ENCODE measurements around the gene ATP1A1. TPM values are rescaled to one million over a fixed set of nuclear protein-coding genes. Genes with fewer than 3 reads are reported as not detected.

The ATP1A1 gene
- total and polyA plus RNA-seq, 4 donors = 68.6 to 128 (median 82.6) TPM

- TF ChIP-seq REST (IDR thresholded peaks at IDR 0.05) = no peak
- TF ChIP-seq TAF1 (conservative IDR thresholded peaks at IDR 0.05) = no peak
- no peak for TF ChIP-seq EGR1 (IDR thresholded peaks at IDR 0.05; ENCODE audit: low read depth in 2 of 2)
- TF ChIP-seq JUND (IDR thresholded peaks at IDR 0.05) = no peak
- peak in 1 of 2 donors; percentile 19 for TF ChIP-seq HNF4A (conservative IDR thresholded peaks at IDR 0.05)
Measured at GRCh38 chr1:116418091-116418830, 45.2 kb downstream of the ATP1A1 start (continued).

GRCh38 chr1:116420417-116421200 is 47.6 kb downstream of the ATP1A1 start:
- no peak overlapping the region for H3K9ac ChIP-seq (ENCODE audit: low read depth in 1 of 2, low read length in 2 of 2)
- no peaks in the 10 kb centered on the region for H3K9me3 ChIP-seq (ENCODE audit: control insufficient read depth in 4 of 4, low read length in 3 of 4)
- no peaks in the 10 kb centered on the region for H3K36me3 ChIP-seq (ENCODE audit: control insufficient read depth in 4 of 4, insufficient read depth in 3 of 4, low read depth in 1 of 4, low read length in 3 of 4)
- peaks cover 2 to 30% (median 12%) of the 10 kb centered on the region in 4 donors for H3K4me1 ChIP-seq (ENCODE audit: control insufficient read depth in 4 of 4, insufficient read depth in 4 of 4, low read length in 3 of 4)
- H3K27me3 ChIP-seq (ENCODE audit: control insufficient read depth in 4 of 4, insufficient read depth in 4 of 4, low read length in 3 of 4) = no peaks in the 10 kb centered on the region
- H3K4me3 ChIP-seq (ENCODE audit: low read depth in 1 of 3, low read length in 3 of 3) = no peak overlapping the region
- H3K27ac ChIP-seq (ENCODE audit: low read depth in 1 of 2, low read length in 2 of 2) = no peak overlapping the region
- 51% methylated on average over 2 of the region's 2 CpGs for WGBS
- DNase-seq (ENCODE audit: low spot score) = peak; percentile 31
- TF ChIP-seq FOXA2 (IDR thresholded peaks at IDR 0.05) (peak; percentile 72), JUND (IDR thresholded peaks at IDR 0.05) (no peak), ATF3 (IDR thresholded peaks at IDR 0.05) (no peak), CTCF (IDR thresholded peaks at IDR 0.05; ENCODE audit: low read depth, low read length, missing input control) (no peak), RXRA (IDR thresholded peaks at IDR 0.05) (no peak), YY1 (IDR thresholded peaks at IDR 0.05) (no peak), RAD21 (IDR thresholded peaks at IDR 0.05) (peak; percentile 9 to 20), NR2F2 (IDR thresholded peaks at IDR 0.05) (no peak)

GRCh38 chr1:116424438-116424837 is 51.4 kb downstream of the ATP1A1 start:
- WGBS = 87% methylated on average over 5 of the region's 5 CpGs
- Histone ChIP-seq H3K4me3 (ENCODE audit: low read depth in 1 of 3, low read length in 3 of 3) (no peak overlapping the region), H3K9ac (ENCODE audit: low read depth in 1 of 2, low read length in 2 of 2) (no peak overlapping the region), H3K27ac (ENCODE audit: low read depth in 1 of 2, low read length in 2 of 2) (no peak overlapping the region), H3K27me3 (ENCODE audit: control insufficient read depth in 4 of 4, insufficient read depth in 4 of 4, low read length in 3 of 4) (no peaks in the 10 kb centered on the region), H3K36me3 (ENCODE audit: control insufficient read depth in 4 of 4, insufficient read depth in 3 of 4, low read depth in 1 of 4, low read length in 3 of 4) (no peaks in the 10 kb centered on the region), H3K4me1 (ENCODE audit: control insufficient read depth in 4 of 4, insufficient read depth in 4 of 4, low read length in 3 of 4) (peaks cover 0 to 6% (median 0%) of the 10 kb centered on the region in 4 donors), H3K9me3 (ENCODE audit: control insufficient read depth in 4 of 4, low read length in 3 of 4) (no peaks in the 10 kb centered on the region)
- no peak for TF ChIP-seq CTCF (IDR thresholded peaks at IDR 0.05; ENCODE audit: low read depth, low read length, missing input control)
- DNase-seq (ENCODE audit: low spot score) = no peak
